GM12873 (cell line): ENCODE data around the gene LIN7B.
A peak's percentile ranks its signal among the peaks of the same experiment; 100 is the strongest.

Source experiments
- CTCF ChIP-seq: IDR thresholded peaks from 2 replicates; pipeline ENCODE4 v1.5.1; 2012; ENCODE audit warnings: low read depth, mild to moderate bottlenecking, moderate library complexity, low read length, control low read depth; ENCODE audit not compliant: insufficient read depth; ENCODE audit errors: missing control alignments

The LIN7B gene

GRCh38 chr19:49085868-49086232 is 28.3 kb upstream of the LIN7B start:
- TF ChIP-seq CTCF = no peak

GRCh38 chr19:49086296-49086695 is 27.9 kb upstream of the LIN7B start:
- no peak for TF ChIP-seq CTCF

GRCh38 chr19:49091391-49092038 is 22.7 kb upstream of the LIN7B start:
- no peak for TF ChIP-seq CTCF

- TF ChIP-seq CTCF = no peak
These were observed 21.5 kb upstream of the LIN7B start for GRCh38 chr19:49092686-49093085.

- no peak for TF ChIP-seq CTCF
These were observed 19.4 kb upstream of the LIN7B start for GRCh38 chr19:49094505-49095482.

- TF ChIP-seq CTCF = peak; percentile 99
These were observed 16.5 kb upstream of the LIN7B start for GRCh38 chr19:49097453-49098288.
